Calu3 (cell line): Measurements from ENCODE around the gene TASP1. TPM values are rescaled to one million over a fixed set of nuclear protein-coding genes. Genes with fewer than 3 reads are reported as not detected.
"Not testable (repeated sequence)": the region's sequence is repeated elsewhere in the genome, so short reads cannot be mapped to it uniquely, and the experiment has no call there.

Source experiments
- BruUV-seq: library from RNA; stranded (reverse); fragments of 400-500 nt; replicated peaks from 2 replicates; lab custom pipeline; 2021; lab: Mats Ljungman, UMichigan
- CTCF ChIA-PET: fragments of 300-600 bp; sonication (Branson Sonifier 250); formaldehyde crosslinking; loops from one replicate; lab custom pipeline; 2022; ENCODE audit warnings: antibody characterized with exemption; lab: Charles Lee
- DNase-seq: peaks from one replicate; pipeline ENCODE4 v3.0.0; 2022
- H3K27ac Mint-ChIP-seq: one replicate; pipeline ENCODE4 v1.8.0; 2022; ENCODE audit warnings: mixed read lengths; ENCODE audit not compliant: unreplicated experiment
- H3K27me3 Mint-ChIP-seq: one replicate; pipeline ENCODE4 v1.8.0; 2022; ENCODE audit warnings: mixed read lengths; ENCODE audit not compliant: unreplicated experiment
- H3K36me3 Mint-ChIP-seq: one replicate; pipeline ENCODE4 v1.8.0; 2022; ENCODE audit warnings: mild to moderate bottlenecking, moderate library complexity, mixed read lengths; ENCODE audit not compliant: insufficient read depth, unreplicated experiment
- H3K4me1 Mint-ChIP-seq: one replicate; pipeline ENCODE4 v1.8.0; 2022; ENCODE audit warnings: mild to moderate bottlenecking, low read depth, mixed read lengths; ENCODE audit not compliant: unreplicated experiment
- H3K4me3 Mint-ChIP-seq: one replicate; pipeline ENCODE4 v1.8.0; 2022; ENCODE audit warnings: mild to moderate bottlenecking, low read depth, moderate library complexity, mixed read lengths; ENCODE audit not compliant: unreplicated experiment
- H3K9me3 Mint-ChIP-seq: one replicate; pipeline ENCODE4 v1.8.0; 2022; ENCODE audit warnings: low read depth, mixed read lengths; ENCODE audit not compliant: unreplicated experiment
- CTCF ChIP-seq: fragments of 200-600 bp; IDR thresholded peaks from one replicate; pipeline ENCODE4 v1.8.0; 2022; ENCODE audit warnings: antibody characterized with exemption; ENCODE audit not compliant: unreplicated experiment
- intact Hi-C: fragments of 100-400 bp; cut with micrococcal nuclease; formaldehyde crosslinking; loops from one replicate; pipeline ENCODE4 v1.10.0; 2022; ENCODE audit not compliant: unreplicated experiment
- total RNA-seq: library from RNA; stranded (reverse); gene quantifications from 2 replicates; pipeline ENCODE4 v1.2.3, GENCODE V29; 2022

TASP1 gene
- total RNA-seq, 1 experiment from 2014 or later = 20.0 TPM

- BruUV-seq = no TSS peak
- H3K27me3 Mint-ChIP-seq = peaks cover 14% of the 10 kb centered on the region
- TF ChIP-seq CTCF = no peak
- H3K4me1 Mint-ChIP-seq = peaks cover 8% of the 10 kb centered on the region
- DNase-seq = no peak
- no peak overlapping the region for H3K27ac Mint-ChIP-seq
- intact Hi-C loops = no loop called here
- H3K36me3 Mint-ChIP-seq = no peaks in the 10 kb centered on the region
- H3K9me3 Mint-ChIP-seq = no peaks in the 10 kb centered on the region
- no peak overlapping the region for H3K4me3 Mint-ChIP-seq
- CTCF ChIA-PET = no interaction called here
Observed at GRCh38 chr20:13670160-13670559, 31.4 kb upstream of the TASP1 start.

DNA sequence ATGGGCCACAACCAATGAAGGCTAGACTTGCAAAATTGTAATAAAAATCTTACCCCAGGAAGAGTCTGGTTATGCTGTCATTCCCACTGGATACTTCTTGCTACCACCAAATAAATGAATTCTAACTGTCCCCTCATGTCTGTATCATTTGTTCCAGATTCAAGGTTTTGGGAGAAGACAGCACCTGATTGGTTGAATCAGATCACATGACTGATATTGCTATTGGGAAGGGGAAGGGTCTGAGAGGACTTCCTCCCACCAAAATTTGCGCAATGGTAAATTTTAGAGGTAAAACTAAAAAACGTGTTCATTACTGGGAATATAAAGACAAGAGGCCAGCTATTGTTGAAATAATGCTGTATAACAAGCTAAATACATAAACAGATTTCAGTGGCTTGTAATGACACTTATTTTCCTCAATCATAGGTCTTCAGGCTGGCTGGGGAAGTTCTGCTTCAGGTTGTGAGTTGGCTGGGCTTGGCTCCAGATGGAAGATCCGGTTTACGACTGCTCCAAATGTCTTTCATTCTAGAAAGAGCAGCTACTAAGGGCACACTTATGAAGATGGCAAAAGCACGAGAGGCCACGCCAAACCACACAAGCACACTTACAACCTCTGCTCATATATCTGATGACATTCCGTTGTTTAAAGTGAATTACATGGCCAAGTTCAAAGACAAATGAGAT, 27.1 kb upstream of the TASP1 start:
- no peak for TF ChIP-seq CTCF
- intact Hi-C loops = no loop called here
- Mint-ChIP-seq H3K9me3 (no peaks in the 10 kb centered on the region), H3K36me3 (no peaks in the 10 kb centered on the region), H3K27me3 (peaks cover 7% of the 10 kb centered on the region), H3K4me1 (peaks cover 8% of the 10 kb centered on the region), H3K4me3 (no peak overlapping the region), H3K27ac (no peak overlapping the region)
- DNase-seq = no peak
- BruUV-seq = no TSS peak
- CTCF ChIA-PET = no interaction called here

GRCh38 chr20:13661070-13661685, 22.4 kb upstream of the TASP1 start:
- Mint-ChIP-seq H3K27ac (no peak overlapping the region), H3K9me3 (no peaks in the 10 kb centered on the region), H3K4me3 (no peak overlapping the region), H3K4me1 (peaks cover 28% of the 10 kb centered on the region), H3K36me3 (no peaks in the 10 kb centered on the region), H3K27me3 (no peaks in the 10 kb centered on the region)
- CTCF ChIA-PET = no interaction called here
- BruUV-seq = no TSS peak
- no peak for DNase-seq
- TF ChIP-seq CTCF = no peak
- intact Hi-C loops = no loop called here

GRCh38 chr20:13659288-13659687, 20.6 kb upstream of the TASP1 start:
- H3K27me3 Mint-ChIP-seq = no peaks in the 10 kb centered on the region
- BruUV-seq = no TSS peak
- H3K4me1 Mint-ChIP-seq = peaks cover 34% of the 10 kb centered on the region
- peak overlapping the region; percentile 13 for H3K27ac Mint-ChIP-seq
- intact Hi-C loops = no loop called here
- CTCF ChIA-PET = no interaction called here
- H3K4me3 Mint-ChIP-seq = no peak overlapping the region
- no peaks in the 10 kb centered on the region for H3K9me3 Mint-ChIP-seq
- no peak for TF ChIP-seq CTCF
- no peak for DNase-seq
- no peaks in the 10 kb centered on the region for H3K36me3 Mint-ChIP-seq

- H3K4me3 Mint-ChIP-seq, H3K36me3 Mint-ChIP-seq, H3K9me3 Mint-ChIP-seq, BruUV-seq, intact Hi-C loops, H3K27me3 Mint-ChIP-seq: not testable (repeated sequence)
- DNase-seq = peak; percentile 40
- Mint-ChIP-seq H3K4me1 (peaks cover 36% of the 10 kb centered on the region), H3K27ac (peak overlapping the region; percentile 16)
- CTCF ChIA-PET = interaction anchor here (1.0 kb wide), 2 partner anchors 14 to 18 kb away, joined by 3 read pairs; no protein-coding TSS in a partner anchor
Observed at GRCh38 chr20:13658060-13658459, 19.3 kb upstream of the TASP1 start.
